GM19438 (cell line): ENCODE results near the gene PCDHGA9.
A peak's percentile ranks its signal among the peaks of the same experiment; 100 is the strongest.
"Not testable (repeated sequence)": the region's sequence is repeated elsewhere in the genome, so short reads cannot be mapped to it uniquely, and the experiment has no call there.

Experiments
- ATAC-seq: cut with Tn5 transposase; IDR thresholded peaks from one replicate; pipeline ENCODE4 v1.9.1; 2021; ENCODE audit warnings: low read depth; ENCODE audit not compliant: unreplicated experiment

The PCDHGA9 gene

DNA sequence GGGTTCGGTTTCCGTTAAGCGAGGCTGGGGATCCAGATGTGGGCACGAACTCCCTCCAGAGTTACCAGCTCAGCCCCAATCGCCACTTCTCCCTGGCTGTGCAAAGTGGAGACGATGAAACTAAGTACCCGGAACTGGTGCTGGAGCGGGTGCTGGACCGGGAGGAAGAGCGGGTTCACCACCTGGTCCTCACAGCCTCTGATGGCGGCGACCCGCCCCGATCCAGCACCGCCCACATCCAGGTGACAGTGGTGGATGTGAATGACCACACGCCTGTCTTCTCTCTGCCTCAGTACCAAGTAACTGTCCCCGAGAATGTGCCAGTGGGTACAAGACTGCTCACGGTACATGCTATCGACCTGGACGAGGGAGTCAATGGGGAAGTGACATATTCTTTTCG is 19.2 kb upstream of the PCDHGA9 start:
- ATAC-seq: no peak

DNA sequence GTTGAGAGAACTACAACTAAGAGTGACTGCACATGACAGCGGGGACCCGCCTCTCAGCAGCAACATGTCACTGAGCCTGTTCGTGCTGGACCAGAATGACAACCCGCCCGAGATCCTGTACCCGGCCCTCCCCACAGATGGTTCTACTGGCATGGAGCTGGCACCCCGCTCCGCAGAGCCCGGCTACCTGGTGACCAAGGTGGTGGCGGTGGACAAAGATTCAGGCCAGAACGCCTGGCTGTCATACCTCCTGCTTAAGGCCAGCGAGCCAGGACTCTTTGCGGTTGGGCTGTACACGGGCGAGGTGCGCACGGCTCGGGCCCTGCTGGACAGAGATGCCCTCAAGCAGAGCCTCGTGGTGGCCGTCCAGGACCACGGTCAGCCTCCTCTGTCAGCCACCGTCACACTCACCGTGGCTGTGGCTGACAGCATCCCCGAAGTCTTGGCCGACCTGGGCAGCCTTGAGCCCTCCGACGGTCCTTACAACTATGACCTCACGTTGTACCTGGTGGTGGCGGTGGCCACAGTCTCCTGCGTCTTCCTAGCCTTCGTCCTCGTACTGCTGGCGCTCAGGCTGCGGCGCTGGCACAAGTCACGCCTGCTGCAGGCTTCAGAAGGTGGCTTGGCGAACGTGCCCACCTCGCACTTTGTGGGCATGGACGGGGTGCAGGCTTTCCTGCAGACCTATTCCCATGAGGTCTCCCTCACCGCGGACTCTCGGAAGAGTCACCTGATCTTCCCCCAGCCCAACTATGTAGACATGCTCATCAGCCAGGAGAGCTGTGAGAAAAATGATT is 17.9 kb upstream of the PCDHGA9 start:
- no peak for ATAC-seq

DNA sequence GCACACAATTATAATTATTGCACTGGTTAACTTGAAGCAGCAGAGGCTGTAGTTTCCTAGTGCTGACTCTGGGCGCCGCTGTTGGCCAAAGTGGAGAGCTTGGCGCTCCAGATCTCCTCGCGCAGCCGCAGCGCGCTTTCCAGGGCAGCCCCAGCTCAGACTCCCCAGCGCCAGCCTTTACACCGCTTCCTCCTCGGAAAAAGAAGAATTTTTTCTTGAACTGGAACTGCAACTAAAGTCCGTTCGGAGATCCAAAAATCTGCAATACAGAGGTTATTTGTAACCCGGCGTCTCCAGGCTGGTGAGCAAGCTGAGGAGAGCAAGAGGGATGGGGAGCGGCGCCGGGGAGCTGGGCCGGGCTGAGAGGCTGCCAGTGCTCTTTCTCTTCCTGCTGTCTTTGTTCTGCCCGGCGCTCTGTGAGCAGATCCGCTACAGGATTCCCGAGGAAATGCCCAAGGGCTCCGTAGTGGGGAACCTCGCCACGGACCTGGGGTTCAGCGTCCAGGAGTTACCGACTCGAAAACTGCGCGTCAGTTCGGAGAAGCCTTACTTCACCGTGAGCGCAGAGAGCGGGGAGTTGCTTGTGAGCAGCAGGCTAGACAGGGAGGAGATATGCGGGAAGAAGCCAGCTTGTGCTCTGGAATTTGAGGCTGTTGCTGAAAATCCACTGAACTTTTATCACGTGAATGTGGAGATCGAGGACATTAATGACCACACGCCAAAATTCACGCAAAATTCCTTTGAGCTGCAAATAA is 14.8 kb upstream of the PCDHGA9 start, which contains the start of gene PCDHGB4:
PCDHGB4 (plus strand) TSS at position 142 of the 755 bp plus-strand sequence; CDS start at position 329, 187 bp downstream.
- peak; percentile 89 for ATAC-seq

DNA sequence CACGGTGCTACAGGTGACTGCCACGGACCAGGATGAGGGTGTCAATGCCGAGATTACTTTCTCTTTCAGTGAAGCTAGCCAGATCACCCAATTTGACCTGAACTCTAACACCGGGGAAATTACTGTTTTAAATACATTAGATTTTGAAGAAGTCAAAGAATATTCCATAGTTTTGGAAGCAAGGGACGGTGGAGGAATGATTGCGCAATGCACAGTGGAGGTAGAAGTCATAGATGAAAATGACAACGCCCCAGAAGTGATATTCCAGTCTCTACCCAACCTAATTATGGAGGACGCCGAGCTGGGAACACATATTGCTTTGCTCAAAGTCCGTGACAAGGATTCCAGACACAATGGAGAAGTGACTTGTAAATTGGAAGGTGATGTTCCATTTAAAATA is 13.9 kb upstream of the PCDHGA9 start:
- ATAC-seq: no peak

DNA sequence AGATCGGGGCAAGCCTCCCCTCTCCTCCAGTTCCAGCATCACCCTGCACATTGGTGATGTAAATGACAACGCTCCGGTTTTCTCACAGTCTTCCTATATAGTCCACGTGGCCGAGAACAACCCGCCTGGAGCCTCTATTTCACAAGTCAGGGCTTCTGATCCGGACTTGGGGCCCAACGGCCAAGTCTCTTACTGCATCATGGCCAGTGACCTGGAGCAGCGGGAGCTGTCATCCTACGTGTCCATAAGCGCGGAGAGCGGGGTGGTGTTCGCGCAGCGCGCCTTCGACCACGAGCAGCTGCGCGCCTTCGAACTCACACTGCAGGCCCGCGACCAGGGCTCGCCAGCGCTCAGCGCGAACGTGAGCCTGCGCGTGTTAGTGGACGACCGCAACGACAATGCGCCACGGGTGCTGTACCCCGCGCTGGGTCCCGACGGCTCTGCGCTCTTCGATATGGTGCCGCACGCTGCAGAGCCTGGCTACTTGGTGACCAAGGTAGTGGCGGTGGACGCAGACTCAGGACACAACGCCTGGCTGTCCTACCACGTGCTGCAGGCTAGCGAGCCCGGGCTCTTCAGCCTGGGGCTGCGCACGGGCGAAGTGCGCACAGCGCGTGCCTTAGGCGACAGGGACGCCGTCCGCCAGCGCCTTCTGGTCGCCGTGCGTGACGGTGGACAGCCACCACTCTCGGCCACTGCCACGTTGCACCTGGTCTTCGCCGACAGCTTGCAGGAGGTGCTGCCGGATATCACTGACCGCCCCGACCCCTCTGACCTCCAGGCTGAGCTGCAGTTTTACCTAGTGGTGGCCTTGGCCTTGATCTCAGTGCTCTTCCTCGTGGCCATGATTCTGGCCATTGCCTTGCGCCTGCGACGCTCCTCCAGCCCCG is 13.2 kb upstream of the PCDHGA9 start:
- ATAC-seq: no peak

DNA sequence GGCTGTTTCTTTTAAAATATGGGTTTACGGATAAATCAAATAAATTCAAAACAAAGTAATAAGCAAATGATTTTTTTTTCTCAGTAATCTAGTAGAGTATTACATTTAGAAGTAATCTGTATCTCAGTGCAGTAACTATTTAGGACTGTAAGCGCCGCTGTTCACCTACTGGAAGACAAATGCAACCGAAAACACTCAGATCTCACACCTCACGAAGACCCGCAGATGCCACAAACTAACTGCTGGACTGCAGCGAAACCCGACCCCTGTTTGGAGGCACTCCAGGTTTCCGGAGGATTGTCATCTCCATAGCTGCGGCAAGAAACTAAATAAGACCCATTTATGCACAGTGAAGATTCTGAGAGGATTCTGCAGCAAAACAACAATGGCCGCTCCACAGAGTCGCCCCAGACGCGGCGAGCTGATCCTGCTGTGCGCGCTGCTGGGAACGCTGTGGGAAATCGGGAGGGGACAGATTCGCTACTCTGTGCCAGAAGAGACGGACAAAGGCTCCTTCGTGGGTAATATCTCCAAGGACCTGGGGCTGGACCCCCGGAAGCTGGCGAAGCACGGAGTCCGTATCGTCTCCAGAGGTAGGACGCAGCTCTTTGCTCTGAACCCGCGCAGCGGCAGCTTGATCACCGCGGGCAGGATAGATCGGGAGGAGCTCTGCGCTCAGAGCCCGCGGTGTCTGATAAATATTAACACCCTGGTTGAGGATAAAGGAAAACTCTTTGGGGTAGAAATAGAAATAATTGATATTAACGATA is 10.0 kb upstream of the PCDHGA9 start, which contains the start of gene PCDHGA8:
PCDHGA8 (plus strand) TSS at position 205 of the 770 bp plus-strand sequence; CDS start at position 386, 181 bp downstream.
- no peak for ATAC-seq

DNA sequence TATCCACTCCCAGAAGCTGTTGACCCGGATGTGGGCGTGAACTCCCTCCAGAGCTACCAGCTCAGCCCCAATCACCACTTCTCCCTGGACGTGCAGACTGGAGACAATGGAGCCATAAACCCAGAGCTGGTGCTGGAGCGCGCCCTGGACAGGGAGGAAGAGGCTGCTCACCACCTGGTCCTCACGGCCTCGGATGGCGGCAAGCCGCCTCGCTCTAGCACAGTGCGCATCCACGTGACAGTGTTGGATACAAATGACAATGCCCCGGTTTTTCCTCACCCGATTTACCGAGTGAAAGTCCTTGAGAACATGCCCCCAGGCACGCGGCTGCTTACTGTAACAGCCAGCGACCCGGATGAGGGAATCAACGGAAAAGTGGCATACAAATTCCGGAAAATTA is 9.3 kb upstream of the PCDHGA9 start:
- no peak for ATAC-seq

DNA sequence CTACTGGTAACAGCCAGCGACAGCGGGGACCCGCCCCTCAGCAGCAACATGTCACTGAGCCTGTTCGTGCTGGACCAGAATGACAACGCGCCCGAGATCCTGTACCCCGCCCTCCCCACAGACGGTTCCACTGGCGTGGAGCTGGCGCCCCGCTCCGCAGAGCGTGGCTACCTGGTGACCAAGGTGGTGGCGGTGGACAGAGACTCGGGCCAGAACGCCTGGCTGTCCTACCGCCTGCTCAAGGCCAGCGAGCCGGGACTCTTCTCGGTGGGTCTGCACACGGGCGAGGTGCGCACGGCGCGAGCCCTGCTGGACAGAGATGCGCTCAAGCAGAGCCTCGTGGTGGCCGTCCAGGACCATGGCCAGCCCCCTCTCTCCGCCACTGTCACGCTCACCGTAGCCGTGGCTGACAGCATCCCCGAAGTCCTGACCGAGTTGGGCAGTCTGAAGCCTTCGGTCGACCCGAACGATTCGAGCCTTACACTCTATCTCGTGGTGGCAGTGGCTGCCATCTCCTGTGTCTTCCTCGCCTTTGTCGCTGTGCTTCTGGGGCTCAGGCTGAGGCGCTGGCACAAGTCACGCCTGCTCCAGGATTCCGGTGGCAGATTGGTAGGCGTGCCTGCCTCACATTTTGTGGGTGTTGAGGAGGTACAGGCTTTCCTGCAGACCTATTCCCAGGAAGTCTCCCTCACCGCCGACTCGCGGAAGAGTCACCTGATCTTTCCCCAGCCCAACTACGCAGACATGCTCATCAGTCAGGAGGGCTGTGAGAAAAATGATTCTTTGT is 8.0 kb upstream of the PCDHGA9 start:
- not testable (repeated sequence) for ATAC-seq

DNA sequence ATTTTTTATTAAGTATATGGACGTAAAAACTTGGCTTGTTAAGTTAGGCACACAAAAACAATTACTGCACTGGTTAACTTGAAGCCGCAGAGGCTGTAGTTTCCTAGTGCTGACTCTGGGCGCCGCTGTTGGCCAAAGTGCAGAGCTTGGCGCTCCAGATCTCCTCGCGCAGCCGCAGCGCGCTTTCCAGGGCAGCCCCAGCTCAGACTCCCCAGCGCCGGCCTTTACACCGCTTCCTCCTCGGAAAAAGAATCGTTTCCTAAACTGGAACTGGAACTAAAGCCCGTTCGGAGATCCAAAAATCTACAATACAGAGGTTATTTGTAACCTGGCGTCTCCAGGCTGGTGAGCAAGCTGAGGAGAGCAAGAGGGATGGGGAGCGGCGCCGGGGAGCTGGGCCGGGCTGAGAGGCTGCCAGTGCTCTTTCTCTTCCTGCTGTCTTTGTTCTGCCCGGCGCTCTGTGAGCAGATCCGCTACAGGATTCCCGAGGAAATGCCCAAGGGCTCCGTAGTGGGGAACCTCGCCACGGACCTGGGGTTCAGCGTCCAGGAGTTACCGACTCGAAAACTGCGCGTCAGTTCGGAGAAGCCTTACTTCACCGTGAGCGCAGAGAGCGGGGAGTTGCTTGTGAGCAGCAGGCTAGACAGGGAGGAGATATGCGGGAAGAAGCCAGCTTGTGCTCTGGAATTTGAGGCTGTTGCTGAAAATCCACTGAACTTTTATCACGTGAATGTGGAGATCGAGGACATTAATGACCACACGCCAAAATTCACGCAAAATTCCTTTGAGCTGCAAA is 4.6 kb upstream of the PCDHGA9 start, which contains the start of gene PCDHGB5:
PCDHGB5 (plus strand) TSS at position 192 of the 796 bp plus-strand sequence; CDS start at position 373, 181 bp downstream.
- ATAC-seq: peak; percentile 97

DNA sequence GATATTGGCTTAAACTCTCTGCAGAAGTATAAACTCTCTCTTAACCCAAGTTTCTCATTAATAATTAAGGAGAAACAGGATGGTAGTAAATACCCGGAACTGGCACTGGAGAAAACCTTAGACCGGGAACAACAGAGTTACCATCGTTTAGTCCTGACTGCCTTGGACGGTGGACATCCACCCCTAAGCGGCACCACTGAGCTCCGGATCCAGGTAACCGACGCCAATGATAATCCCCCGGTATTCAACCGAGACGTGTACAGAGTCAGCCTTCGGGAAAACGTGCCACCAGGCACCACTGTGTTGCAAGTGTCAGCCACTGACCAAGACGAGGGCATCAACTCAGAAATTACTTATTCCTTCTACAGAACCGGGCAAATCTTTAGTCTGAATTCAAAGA is 4.0 kb upstream of the PCDHGA9 start:
- ATAC-seq: no peak

DNA sequence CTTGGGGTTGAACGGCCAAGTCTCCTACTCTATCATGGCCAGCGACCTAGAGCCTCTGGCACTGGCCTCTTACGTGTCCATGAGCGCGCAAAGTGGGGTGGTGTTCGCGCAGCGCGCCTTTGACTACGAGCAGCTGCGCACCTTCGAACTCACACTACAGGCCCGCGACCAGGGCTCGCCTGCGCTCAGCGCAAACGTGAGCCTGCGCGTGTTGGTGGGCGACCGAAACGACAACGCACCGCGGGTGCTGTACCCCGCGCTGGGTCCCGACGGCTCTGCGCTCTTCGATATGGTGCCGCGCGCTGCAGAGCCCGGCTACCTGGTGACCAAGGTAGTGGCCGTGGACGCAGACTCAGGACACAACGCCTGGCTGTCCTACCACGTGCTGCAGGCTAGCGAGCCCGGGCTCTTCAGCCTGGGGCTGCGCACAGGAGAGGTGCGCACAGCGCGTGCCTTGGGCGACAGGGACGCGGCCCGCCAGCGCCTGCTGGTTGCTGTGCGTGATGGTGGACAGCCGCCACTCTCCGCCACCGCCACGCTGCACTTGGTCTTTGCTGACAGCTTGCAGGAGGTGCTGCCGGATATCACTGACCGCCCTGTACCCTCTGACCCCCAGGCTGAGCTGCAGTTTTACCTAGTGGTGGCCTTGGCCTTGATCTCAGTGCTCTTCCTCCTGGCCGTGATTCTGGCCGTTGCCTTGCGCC is 2.9 kb upstream of the PCDHGA9 start:
- no peak for ATAC-seq

DNA sequence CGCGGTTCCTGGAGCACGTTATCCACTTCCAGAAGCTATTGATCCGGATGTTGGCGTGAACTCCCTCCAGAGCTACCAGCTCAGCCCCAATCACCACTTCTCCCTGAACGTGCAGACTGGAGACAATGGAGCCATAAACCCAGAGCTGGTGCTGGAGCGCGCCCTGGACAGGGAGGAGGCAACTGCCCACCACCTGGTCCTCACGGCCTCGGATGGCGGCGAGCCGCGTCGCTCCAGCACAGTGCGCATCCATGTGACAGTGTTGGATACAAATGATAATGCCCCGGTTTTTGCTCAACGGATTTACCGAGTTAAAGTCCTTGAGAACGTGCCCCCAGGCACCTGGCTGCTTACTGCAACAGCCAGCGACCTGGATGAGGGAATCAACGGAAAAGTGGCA is 809 bp downstream of the PCDHGA9 start:
- no peak for ATAC-seq

DNA sequence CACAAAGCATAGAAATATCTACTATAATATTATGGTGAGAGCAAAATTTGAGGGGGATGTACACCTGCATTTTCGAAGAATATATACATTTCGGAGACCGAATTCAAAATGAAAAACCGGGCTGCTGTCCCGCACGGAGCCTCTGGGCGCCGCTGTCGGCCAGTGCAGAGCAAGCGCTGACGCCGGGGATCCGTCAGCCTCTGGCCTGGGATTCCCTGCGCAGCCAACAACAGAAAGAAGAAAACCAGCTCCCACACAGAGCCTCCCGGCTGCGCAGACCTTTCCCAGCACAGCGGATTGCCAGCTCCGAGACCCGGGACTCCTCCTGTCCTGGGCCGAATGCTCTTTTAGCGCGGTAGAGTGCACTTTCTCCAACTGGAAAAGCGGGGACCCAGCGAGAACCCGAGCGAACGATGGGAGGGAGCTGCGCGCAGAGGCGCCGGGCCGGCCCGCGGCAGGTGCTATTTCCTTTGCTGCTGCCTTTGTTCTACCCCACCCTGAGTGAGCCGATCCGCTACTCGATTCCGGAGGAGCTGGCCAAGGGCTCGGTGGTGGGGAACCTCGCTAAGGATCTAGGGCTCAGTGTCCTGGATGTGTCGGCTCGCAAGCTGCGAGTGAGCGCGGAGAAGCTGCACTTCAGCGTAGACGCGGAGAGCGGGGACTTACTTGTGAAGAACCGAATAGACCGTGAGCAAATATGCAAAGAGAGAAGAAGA is 5.4 kb downstream of the PCDHGA9 start, which contains the start of gene PCDHGB6:
PCDHGB6 (plus strand) TSS at position 232 of the 716 bp plus-strand sequence; CDS start at position 414, 182 bp downstream.
- peak; percentile 76 for ATAC-seq

DNA sequence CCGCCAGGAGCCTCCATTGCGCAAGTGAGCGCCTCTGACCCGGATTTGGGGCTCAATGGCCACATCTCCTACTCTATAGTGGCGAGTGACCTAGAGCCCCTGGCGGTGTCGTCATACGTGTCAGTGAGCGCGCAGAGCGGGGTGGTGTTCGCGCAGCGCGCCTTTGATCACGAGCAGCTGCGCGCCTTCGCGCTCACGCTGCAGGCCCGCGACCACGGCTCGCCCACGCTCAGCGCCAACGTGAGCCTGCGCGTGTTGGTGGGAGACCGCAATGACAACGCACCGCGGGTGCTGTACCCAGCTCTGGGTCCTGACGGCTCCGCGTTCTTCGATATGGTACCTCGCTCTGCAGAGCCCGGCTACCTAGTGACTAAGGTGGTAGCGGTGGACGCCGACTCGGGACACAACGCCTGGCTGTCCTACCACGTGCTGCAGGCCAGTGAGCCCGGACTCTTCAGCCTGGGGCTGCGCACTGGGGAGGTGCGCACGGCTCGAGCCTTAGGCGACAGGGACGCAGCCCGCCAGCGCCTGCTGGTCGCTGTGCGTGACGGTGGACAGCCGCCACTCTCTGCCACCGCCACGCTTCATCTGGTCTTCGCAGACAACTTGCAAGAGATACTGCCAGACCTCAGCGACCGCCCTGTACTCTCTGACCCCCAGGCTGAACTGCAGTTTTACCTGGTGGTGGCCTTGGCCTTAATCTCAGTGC is 7.2 kb downstream of the PCDHGA9 start:
- no peak for ATAC-seq

DNA sequence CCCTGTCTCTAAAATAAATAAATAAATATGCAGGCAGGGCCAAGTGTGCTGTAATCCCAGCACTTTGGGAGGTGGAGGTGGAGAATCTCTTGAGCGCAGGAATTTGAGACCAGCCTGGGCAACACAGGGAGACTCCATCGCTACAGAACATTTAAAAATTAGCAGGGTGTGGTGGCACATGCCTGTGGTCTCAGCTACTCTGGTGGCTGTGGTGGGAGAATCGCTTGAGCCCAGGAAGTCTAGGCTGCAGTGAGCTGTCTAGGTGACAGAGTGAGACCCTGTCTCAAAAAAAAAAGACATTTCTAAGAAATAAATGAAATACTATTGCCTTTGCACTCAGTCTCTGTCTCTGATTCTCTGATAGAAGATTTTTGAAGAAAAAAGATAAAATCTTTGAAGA is 9.0 kb downstream of the PCDHGA9 start:
- ATAC-seq: no peak

DNA sequence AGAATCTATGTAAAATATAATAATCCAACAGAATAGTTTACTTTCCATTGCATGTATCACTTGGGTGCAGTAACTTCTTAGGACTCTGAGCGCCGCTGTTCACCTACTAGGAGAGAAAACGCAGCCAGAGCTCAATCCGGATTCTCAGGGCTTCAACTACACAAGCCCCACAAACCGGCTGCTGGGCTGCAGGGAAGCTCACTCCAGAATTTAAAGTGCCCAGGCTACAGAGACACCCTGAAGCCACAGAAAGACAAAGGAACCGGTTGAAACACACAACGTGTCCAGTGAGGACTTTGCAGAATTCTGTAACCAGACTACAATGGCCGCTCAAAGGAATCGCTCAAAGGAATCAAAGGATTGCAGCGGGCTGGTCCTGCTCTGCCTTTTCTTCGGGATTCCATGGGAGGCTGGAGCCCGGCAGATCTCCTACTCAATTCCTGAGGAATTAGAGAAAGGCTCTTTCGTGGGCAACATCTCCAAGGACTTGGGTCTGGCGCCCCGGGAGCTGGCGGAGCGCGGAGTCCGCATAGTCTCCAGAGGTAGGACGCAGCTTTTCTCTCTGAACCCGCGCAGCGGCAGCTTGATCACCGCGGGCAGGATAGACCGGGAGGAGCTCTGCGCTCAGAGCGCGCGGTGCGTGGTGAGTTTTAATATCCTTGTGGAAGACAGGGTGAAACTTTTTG is 10.4 kb downstream of the PCDHGA9 start, which contains the start of gene PCDHGA10:
PCDHGA10 (plus strand) TSS at position 134 of the 686 bp plus-strand sequence; CDS start at position 323, 189 bp downstream.
- ATAC-seq: peak; percentile 76
